Thyroid gland (tissue), 4 donors: ENCODE data around the gene PCNA.

Experiments used
- POLR2A ChIP-seq, 2 donors: fragments of 450-650 bp; IDR thresholded peaks; one replicate each; pipeline ENCODE4 v1.6.1; 2017; ENCODE audit warnings: antibody characterized with exemption in 2 of 2, mild to moderate bottlenecking in 2 of 2, moderate library complexity in 1 of 2
- TF ChIP-seq, protein P1 (sequence below), 6 experiments: fragments of 200-600 bp in 3 of 6; fragments of 450-650 bp in 3 of 6; sonication (generic) in 3 of 6; IDR thresholded peaks; one replicate each; pipeline ENCODE4 v1.5.1; 2016 to 2019; ENCODE audit warnings: antibody characterized with exemption in 6 of 6, mild to moderate bottlenecking in 2 of 6, inconsistent platforms in 1 of 6, moderate library complexity in 1 of 6

DNA sequence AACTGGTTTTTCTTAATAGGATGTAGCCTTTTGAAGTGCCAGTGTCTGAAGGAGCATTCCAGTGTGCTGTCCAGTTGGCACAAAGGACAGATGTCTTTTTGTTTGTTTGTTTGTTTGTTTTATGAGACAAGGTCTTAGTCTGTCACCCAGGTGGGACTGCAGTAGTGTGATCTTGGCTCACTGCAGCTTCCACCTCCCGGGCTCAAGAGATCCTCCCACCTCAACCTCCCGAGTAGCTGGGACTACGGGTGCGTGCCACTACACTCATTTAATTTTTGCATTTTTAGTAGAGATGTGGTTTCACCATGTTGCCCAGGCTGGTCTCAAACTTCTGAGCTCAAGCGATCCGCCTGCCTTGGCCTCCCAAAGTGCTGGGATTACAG lies 34.8 kb upstream of the PCNA start:
- TF ChIP-seq, protein P1, sequence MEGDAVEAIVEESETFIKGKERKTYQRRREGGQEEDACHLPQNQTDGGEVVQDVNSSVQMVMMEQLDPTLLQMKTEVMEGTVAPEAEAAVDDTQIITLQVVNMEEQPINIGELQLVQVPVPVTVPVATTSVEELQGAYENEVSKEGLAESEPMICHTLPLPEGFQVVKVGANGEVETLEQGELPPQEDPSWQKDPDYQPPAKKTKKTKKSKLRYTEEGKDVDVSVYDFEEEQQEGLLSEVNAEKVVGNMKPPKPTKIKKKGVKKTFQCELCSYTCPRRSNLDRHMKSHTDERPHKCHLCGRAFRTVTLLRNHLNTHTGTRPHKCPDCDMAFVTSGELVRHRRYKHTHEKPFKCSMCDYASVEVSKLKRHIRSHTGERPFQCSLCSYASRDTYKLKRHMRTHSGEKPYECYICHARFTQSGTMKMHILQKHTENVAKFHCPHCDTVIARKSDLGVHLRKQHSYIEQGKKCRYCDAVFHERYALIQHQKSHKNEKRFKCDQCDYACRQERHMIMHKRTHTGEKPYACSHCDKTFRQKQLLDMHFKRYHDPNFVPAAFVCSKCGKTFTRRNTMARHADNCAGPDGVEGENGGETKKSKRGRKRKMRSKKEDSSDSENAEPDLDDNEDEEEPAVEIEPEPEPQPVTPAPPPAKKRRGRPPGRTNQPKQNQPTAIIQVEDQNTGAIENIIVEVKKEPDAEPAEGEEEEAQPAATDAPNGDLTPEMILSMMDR (IDR thresholded peaks at IDR 0.05): no peak
- no peak for TF ChIP-seq POLR2A (IDR thresholded peaks at IDR 0.05)
